Effector memory CD8-positive, alpha-beta T cell (primary cell): ENCODE data around the gene IL11.
A peak's percentile ranks its signal among the peaks of the same experiment; 100 is the strongest.
"Not testable (repeated sequence)": the region's sequence is repeated elsewhere in the genome, so short reads cannot be mapped to it uniquely, and the experiment has no call there.

Experiments
- ATAC-seq: fragments of 150-1000 bp; cut with Tn5 transposase; replicated peaks from 2 replicates; pipeline ENCODE4 v1.10.0; 2021; ENCODE audit warnings: mild to moderate bottlenecking, moderate library complexity
- DNase-seq, 3 experiments: peaks; one replicate each; pipeline ENCODE4 v3.0.0; 2021
- H3K27ac Mint-ChIP-seq, 2 donors: one replicate each; pipeline ENCODE4 v1.8.0; 2022; ENCODE audit warnings: mild to moderate bottlenecking in 2 of 2, mixed read lengths in 2 of 2, moderate library complexity in 2 of 2
- H3K27me3 Mint-ChIP-seq, 2 donors: one replicate each; pipeline ENCODE4 v1.8.0; 2022; ENCODE audit warnings: mixed read lengths in 2 of 2
- H3K36me3 Mint-ChIP-seq: one replicate; pipeline ENCODE4 v1.8.0; 2022; ENCODE audit warnings: mild to moderate bottlenecking, moderate library complexity, mixed read lengths; ENCODE audit not compliant: insufficient read depth
- H3K4me1 Mint-ChIP-seq, 2 donors: one replicate each; pipeline ENCODE4 v1.8.0; 2022; ENCODE audit warnings: low read depth in 2 of 2, mixed read lengths in 2 of 2
- H3K4me3 Mint-ChIP-seq, 2 donors: one replicate each; pipeline ENCODE4 v1.8.0; 2022; ENCODE audit warnings: mild to moderate bottlenecking in 2 of 2, mixed read lengths in 2 of 2, moderate library complexity in 2 of 2
- H3K9me3 Mint-ChIP-seq, 2 donors: one replicate each; pipeline ENCODE4 v1.8.0; 2022; ENCODE audit warnings: mixed read lengths in 2 of 2
- total RNA-seq, 9 experiments: gene quantifications; one replicate each; lab custom pipeline; 2026; lab: John Stamatoyannopoulos, UW

IL11 gene
- 0 to 0.66 (median 0.39) reads per million in 9 experiments for total RNA-seq

- no peaks in the 10 kb centered on the region for H3K36me3 Mint-ChIP-seq
- peaks cover 50 to 82% of the 10 kb centered on the region in 2 donors for H3K27me3 Mint-ChIP-seq
- peaks cover 5 to 8% of the 10 kb centered on the region in 2 donors for H3K4me1 Mint-ChIP-seq
- DNase-seq (no peak), ATAC-seq (no peak)
- peak within 1 kb of the TSS; percentile 73 to 86 for H3K4me3 Mint-ChIP-seq
- no peak within 1 kb of the TSS for H3K27ac Mint-ChIP-seq
- no peaks in the 10 kb centered on the region for H3K9me3 Mint-ChIP-seq
Observed at GRCh38 chr19:55370305-55370988, at the start of gene IL11. IL11 (minus strand) TSS chr19:55370463; CDS start chr19:55370310, 153 bp downstream.

- DNase-seq (no peak), ATAC-seq (no peak)
- no peaks in the 10 kb centered on the region for H3K9me3 Mint-ChIP-seq
- peaks cover 7% of the 10 kb centered on the region for H3K36me3 Mint-ChIP-seq
- peaks cover 15 to 31% of the 10 kb centered on the region in 2 donors for H3K27me3 Mint-ChIP-seq
- H3K27ac Mint-ChIP-seq = peak overlapping the region in 1 of 2 donors; percentile 64
- peaks cover 7 to 11% of the 10 kb centered on the region in 2 donors for H3K4me1 Mint-ChIP-seq
- H3K4me3 Mint-ChIP-seq = no peak overlapping the region
Observed at GRCh38 chr19:55419624-55420236, 49.5 kb upstream of the IL11 start.

DNA sequence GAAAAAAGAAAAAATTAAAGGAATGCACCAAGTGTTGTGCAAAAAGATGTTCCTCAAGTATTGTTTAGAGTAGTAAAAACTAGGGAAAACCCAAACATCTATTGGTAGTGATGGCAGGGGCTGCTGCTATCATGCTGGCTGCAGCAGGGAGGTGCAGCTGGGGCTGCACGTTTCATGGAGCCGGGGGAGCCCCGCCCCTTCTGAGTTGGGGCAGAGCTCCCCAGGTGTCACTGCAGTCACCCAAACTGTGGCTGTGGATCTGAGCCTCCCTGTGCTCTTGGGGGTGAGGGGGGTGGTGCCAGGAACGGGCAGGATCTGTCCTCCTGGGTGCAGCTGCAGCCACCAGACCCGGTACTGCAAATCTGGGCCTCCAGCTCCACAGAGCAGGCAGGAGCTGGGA is 48.8 kb upstream of the IL11 start:
- H3K4me3 Mint-ChIP-seq = no peak overlapping the region
- peaks cover 7% of the 10 kb centered on the region for H3K36me3 Mint-ChIP-seq
- H3K27ac Mint-ChIP-seq = no peak overlapping the region
- H3K9me3 Mint-ChIP-seq = no peaks in the 10 kb centered on the region
- H3K27me3 Mint-ChIP-seq = peaks cover 10 to 29% of the 10 kb centered on the region in 2 donors
- ATAC-seq = no peak
- H3K4me1 Mint-ChIP-seq = peaks cover 7 to 11% of the 10 kb centered on the region in 2 donors
- no peak for DNase-seq

- DNase-seq = peak; percentile 44 to 52 (median 47)
- Mint-ChIP-seq H3K27me3 (peaks cover 6 to 24% of the 10 kb centered on the region in 2 donors), H3K27ac (no peak overlapping the region), H3K36me3 (peaks cover 7% of the 10 kb centered on the region), H3K9me3 (no peaks in the 10 kb centered on the region), H3K4me3 (no peak overlapping the region), H3K4me1 (peaks cover 7 to 11% of the 10 kb centered on the region in 2 donors)
- peak; percentile 40 for ATAC-seq
Observed at GRCh38 chr19:55418185-55418584, 47.9 kb upstream of the IL11 start.

- no peak overlapping the region for H3K27ac Mint-ChIP-seq
- H3K4me3 Mint-ChIP-seq = no peak overlapping the region
Observed at GRCh38 chr19:55410168-55410567, 39.9 kb upstream of the IL11 start.

DNA sequence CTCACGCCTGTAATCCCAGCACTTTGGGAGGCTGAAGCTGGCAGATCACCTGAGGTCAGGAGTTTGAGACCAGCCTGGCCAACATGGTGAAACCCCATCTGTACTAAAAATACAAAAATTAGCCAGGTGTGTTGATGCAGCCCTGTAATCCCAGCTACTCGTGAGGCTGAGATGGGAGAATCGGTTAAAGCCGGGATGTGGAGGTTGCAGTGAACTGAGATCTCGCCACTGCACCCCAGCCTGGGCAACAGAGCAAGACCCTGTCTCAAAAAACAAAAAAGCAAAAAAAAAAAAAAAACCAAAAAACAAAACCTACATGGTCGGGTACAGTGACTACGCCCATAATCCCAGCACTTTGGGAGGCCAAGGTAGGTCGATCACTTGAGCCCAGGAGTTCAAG is 38.9 kb upstream of the IL11 start:
- peak overlapping the region in 1 of 2 donors; percentile 100 for H3K27ac Mint-ChIP-seq
- peaks cover 42% of the 10 kb centered on the region for H3K36me3 Mint-ChIP-seq
- H3K4me1 Mint-ChIP-seq = peaks cover 20 to 23% of the 10 kb centered on the region in 2 donors
- ATAC-seq, H3K9me3 Mint-ChIP-seq, H3K27me3 Mint-ChIP-seq, DNase-seq: not testable (repeated sequence)
- peak overlapping the region; percentile 15 to 85 for H3K4me3 Mint-ChIP-seq

More at GRCh38 chr19:55410168-55410567, 39.9 kb upstream of the IL11 start:
- H3K9me3 Mint-ChIP-seq = peaks cover 0 to 2% of the 10 kb centered on the region in 2 donors
- no peak for ATAC-seq
- H3K36me3 Mint-ChIP-seq = peaks cover 32% of the 10 kb centered on the region
- DNase-seq = no peak
- H3K4me1 Mint-ChIP-seq = peaks cover 20 to 23% of the 10 kb centered on the region in 2 donors
- H3K27me3 Mint-ChIP-seq = peaks cover 0 to 6% of the 10 kb centered on the region in 2 donors

DNA sequence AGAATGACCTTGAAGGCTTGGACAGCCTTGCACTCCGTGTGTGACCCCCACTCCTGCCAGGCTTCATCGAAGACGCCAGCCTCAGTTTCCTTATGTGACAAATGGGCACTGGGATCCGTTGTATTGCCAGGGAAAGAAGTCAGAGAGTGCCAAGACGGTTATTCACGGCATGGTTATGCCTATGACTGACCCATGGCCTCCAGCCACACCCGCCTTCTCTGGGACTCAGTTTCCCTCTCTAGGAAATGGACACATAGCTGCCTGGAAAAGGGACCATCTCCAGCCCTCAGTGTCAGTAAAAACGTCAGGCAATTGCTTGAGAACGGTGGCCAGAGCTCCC is 38.2 kb upstream of the IL11 start:
- Mint-ChIP-seq H3K4me3 (peak overlapping the region; percentile 85 to 91), H3K4me1 (peaks cover 20 to 23% of the 10 kb centered on the region in 2 donors), H3K27me3 (no peaks in the 10 kb centered on the region), H3K9me3 (peaks cover 0 to 2% of the 10 kb centered on the region in 2 donors), H3K27ac (peak overlapping the region; percentile 98 to 100), H3K36me3 (peaks cover 49% of the 10 kb centered on the region)
- ATAC-seq (no peak), DNase-seq (no peak)

GRCh38 chr19:55407800-55408532 is 37.7 kb upstream of the IL11 start:
- ATAC-seq (peak; percentile 89), DNase-seq (peak; percentile 93 to 95 (median 94))
- peak overlapping the region; percentile 85 to 91 for H3K4me3 Mint-ChIP-seq
- peaks cover 0 to 2% of the 10 kb centered on the region in 2 donors for H3K9me3 Mint-ChIP-seq
- peaks cover 20 to 25% of the 10 kb centered on the region in 2 donors for H3K4me1 Mint-ChIP-seq
- H3K27me3 Mint-ChIP-seq = no peaks in the 10 kb centered on the region
- peaks cover 54% of the 10 kb centered on the region for H3K36me3 Mint-ChIP-seq
- peak overlapping the region; percentile 98 to 100 for H3K27ac Mint-ChIP-seq

DNA sequence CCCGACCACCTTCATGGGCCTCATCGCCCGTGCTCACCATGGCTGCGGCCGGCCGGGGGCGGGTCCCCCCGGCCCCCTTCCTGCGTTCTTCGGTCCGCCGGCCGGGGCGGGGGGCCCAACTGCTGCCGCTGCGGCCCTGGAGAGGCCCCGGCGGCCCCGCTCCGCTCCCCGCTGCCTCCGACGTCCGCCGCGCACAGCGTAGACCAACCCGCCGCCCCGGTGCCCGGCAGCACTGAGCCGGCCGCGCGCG is 37.2 kb upstream of the IL11 start, which contains the start of gene UBE2S:
UBE2S (minus strand) TSS at position 239 of the 250 bp plus-strand sequence; CDS start at position 40, 199 bp downstream.
- H3K27me3 Mint-ChIP-seq, DNase-seq, ATAC-seq, H3K9me3 Mint-ChIP-seq: not testable (repeated sequence)
- Mint-ChIP-seq H3K27ac (peak within 1 kb of the TSS; percentile 98 to 100), H3K36me3 (peaks cover 59% of the 10 kb centered on the region), H3K4me1 (peaks cover 20 to 25% of the 10 kb centered on the region in 2 donors), H3K4me3 (peak within 1 kb of the TSS; percentile 85 to 91)

DNA sequence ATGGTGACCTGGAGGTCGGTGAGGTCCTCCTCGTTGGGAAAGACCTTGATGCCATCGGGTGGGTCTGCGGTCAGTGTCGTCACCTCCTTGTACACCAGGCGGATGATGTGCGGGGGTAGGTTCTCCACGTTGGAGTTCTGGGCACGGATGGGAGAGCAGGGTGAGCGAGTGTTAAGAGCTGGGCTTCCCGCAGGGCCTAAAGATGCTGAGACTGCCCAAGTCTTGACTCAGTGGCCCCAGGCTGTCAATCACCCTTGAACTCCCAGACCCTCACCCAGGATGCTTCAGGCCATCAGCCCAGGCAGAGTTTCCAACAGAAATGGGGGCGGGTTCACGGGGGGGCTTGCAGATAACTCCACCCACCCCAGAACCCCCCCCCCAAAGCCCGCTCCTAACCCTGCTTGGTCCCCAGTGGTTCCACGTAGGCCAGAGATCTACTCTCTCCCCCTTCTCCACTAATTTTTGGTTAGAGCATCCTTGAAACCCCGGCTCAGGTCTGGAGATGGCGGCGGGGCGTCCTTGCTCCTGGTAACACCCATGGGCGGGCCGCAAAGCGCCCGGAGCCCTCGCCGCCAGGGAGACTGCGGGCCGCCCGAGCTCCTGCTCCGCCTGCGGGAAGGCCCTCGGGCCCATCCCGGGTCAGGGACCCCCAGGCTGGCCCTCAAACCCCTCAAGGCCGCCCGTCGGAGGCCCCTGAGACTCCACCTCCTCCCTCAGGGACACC is 36.7 kb upstream of the IL11 start:
- Mint-ChIP-seq H3K27me3 (no peaks in the 10 kb centered on the region), H3K4me3 (peak overlapping the region; percentile 85 to 91), H3K36me3 (peaks cover 64% of the 10 kb centered on the region), H3K9me3 (peaks cover 0 to 2% of the 10 kb centered on the region in 2 donors), H3K27ac (peak overlapping the region; percentile 98 to 100), H3K4me1 (peaks cover 20 to 25% of the 10 kb centered on the region in 2 donors)
- ATAC-seq = no peak
- peak in 1 of 3 experiments; percentile 24 for DNase-seq

GRCh38 chr19:55406091-55406825 is 36.0 kb upstream of the IL11 start:
- Mint-ChIP-seq H3K27ac (peak overlapping the region; percentile 98 to 100), H3K27me3 (no peaks in the 10 kb centered on the region), H3K36me3 (peaks cover 69% of the 10 kb centered on the region), H3K4me1 (peaks cover 20 to 25% of the 10 kb centered on the region in 2 donors), H3K4me3 (peak overlapping the region; percentile 85 to 91), H3K9me3 (peaks cover 0 to 2% of the 10 kb centered on the region in 2 donors)
- no peak for ATAC-seq
- no peak for DNase-seq

GRCh38 chr19:55405638-55406037 is 35.4 kb upstream of the IL11 start:
- H3K4me3 Mint-ChIP-seq = peak overlapping the region; percentile 85 to 91
- peaks cover 0 to 2% of the 10 kb centered on the region in 2 donors for H3K9me3 Mint-ChIP-seq
- H3K36me3 Mint-ChIP-seq = peaks cover 75% of the 10 kb centered on the region
- no peaks in the 10 kb centered on the region for H3K27me3 Mint-ChIP-seq
- peak overlapping the region; percentile 98 to 100 for H3K27ac Mint-ChIP-seq
- H3K4me1 Mint-ChIP-seq = peaks cover 20 to 25% of the 10 kb centered on the region in 2 donors
- ATAC-seq = no peak
- DNase-seq = no peak
